ENCODE results near the gene CACNA1H.

GRCh38 chr16:1265090-1265630 lies 112.3 kb downstream of the CACNA1H start:
- TF ChIP-seq CTCF (conservative IDR thresholded peaks at IDR 0.05; ENCODE audit: low read depth, low read length) (no peak), CEBPB (IDR thresholded peaks at IDR 0.05; ENCODE audit: low read depth, low read length) (no peak), MXI1 (IDR thresholded peaks at IDR 0.05; ENCODE audit: borderline replicate concordance, low read depth, low read length) (no peak), RAD21 (IDR thresholded peaks at IDR 0.05; ENCODE audit: low read length) (no peak)
